DND-41 (cell line): ENCODE data around the gene OGT.

Experiments
- ATAC-seq: fragments of 200-7000 bp; cut with Tn5 transposase; 3 replicates; pipeline ENCODE4 v1.9.1; 2021; ENCODE audit warnings: low read depth; ENCODE audit not compliant: insufficient read depth
- DNase-seq: peaks from one replicate; pipeline ENCODE4 v3.0.0-alpha.2; 2020
- H2AFZ ChIP-seq: 2 replicates; pipeline ENCODE4 v1.6.0; 2012; ENCODE audit warnings: low read depth, low read length
- H3K27ac ChIP-seq: 2 replicates; pipeline ENCODE4 v1.5.1; 2012; ENCODE audit warnings: low read length, inconsistent platforms
- H3K27me3 ChIP-seq: fragments of 200-600 bp; sonication (generic); 2 replicates; pipeline ENCODE4 v1.6.0; 2012; ENCODE audit warnings: low read length, mild to moderate bottlenecking, inconsistent platforms; ENCODE audit not compliant: insufficient read depth, poor library complexity
- H3K36me3 ChIP-seq: 2 replicates; pipeline ENCODE4 v1.5.1; 2012; ENCODE audit warnings: low read length, inconsistent platforms; ENCODE audit not compliant: insufficient read depth
- H3K4me1 ChIP-seq: 2 replicates; pipeline ENCODE4 v1.5.1; 2012; ENCODE audit warnings: mild to moderate bottlenecking, low read length; ENCODE audit not compliant: insufficient read depth
- H3K4me2 ChIP-seq: 2 replicates; pipeline ENCODE4 v1.6.0; 2012; ENCODE audit warnings: mild to moderate bottlenecking, moderate library complexity, low read length, inconsistent platforms; ENCODE audit not compliant: insufficient read depth
- H3K4me3 ChIP-seq, 2 experiments: fragments of 200-600 bp in 1 of 2; shearing (Covaris generic) in 1 of 2; 2 replicates each; pipeline ENCODE4 v1.5.1; 2012 to 2016; ENCODE audit warnings: inconsistent platforms in 2 of 2, low read length in 2 of 2, mild to moderate bottlenecking in 2 of 2, low read depth in 1 of 2, moderate library complexity in 1 of 2
- H3K79me2 ChIP-seq: 2 replicates; pipeline ENCODE4 v1.6.0; 2012; ENCODE audit warnings: low read length, inconsistent platforms; ENCODE audit not compliant: insufficient read depth
- H3K9ac ChIP-seq: 2 replicates; pipeline ENCODE4 v1.6.0; 2012; ENCODE audit warnings: low read depth, mild to moderate bottlenecking, inconsistent platforms, low read length, moderate library complexity
- H3K9me3 ChIP-seq: 2 replicates; pipeline ENCODE4 v1.5.1; 2012; ENCODE audit warnings: low read length, moderate library complexity, mild to moderate bottlenecking, inconsistent platforms; ENCODE audit not compliant: insufficient read depth, severe bottlenecking
- H4K20me1 ChIP-seq: 2 replicates; pipeline ENCODE4 v1.6.0; 2012; ENCODE audit warnings: low read length; ENCODE audit not compliant: insufficient read depth
- CTCF ChIP-seq: IDR thresholded peaks from 2 replicates; pipeline ENCODE4 v1.5.1; 2012; ENCODE audit warnings: borderline replicate concordance, low read length, moderate library complexity, mild to moderate bottlenecking; ENCODE audit not compliant: poor library complexity, severe bottlenecking; ENCODE audit errors: extremely low read depth
- EZH2 ChIP-seq: IDR thresholded peaks from 3 replicates; pipeline ENCODE4 v1.6.1; 2012; ENCODE audit warnings: borderline replicate concordance, low read depth, mild to moderate bottlenecking, moderate library complexity, low read length, inconsistent platforms; ENCODE audit not compliant: severe bottlenecking

OGT gene

GRCh38 chrX:71623714-71624113, 90.8 kb downstream of the OGT start:
- Histone ChIP-seq H3K9ac (no peak overlapping the region), H3K4me3 (no peak overlapping the region), H3K9me3 (no peaks in the 10 kb centered on the region), H3K4me2 (no peak overlapping the region), H3K36me3 (no peaks in the 10 kb centered on the region), H2AFZ (no peak overlapping the region), H3K79me2 (no peaks in the 10 kb centered on the region), H3K27ac (no peak overlapping the region), H3K4me1 (peaks cover 21% of the 10 kb centered on the region), H3K27me3 (no peaks in the 10 kb centered on the region), H4K20me1 (0 out of 2 replicates have a peak, but pooled peaks cover 2% of the 10 kb centered on the region)
- ATAC-seq (no peak), DNase-seq (no peak)
- no peak for TF ChIP-seq CTCF

- no peak for TF ChIP-seq EZH2
- H3K36me3 ChIP-seq = no peaks in the 10 kb centered on the region
- no peak overlapping the region for H3K9ac ChIP-seq
- no peaks in the 10 kb centered on the region for H3K27me3 ChIP-seq
- H3K79me2 ChIP-seq = no peaks in the 10 kb centered on the region
- H3K4me2 ChIP-seq = no peak overlapping the region
- no peak overlapping the region for H3K27ac ChIP-seq
- H4K20me1 ChIP-seq = no peaks in the 10 kb centered on the region
- no peak overlapping the region for H3K4me3 ChIP-seq
- H3K9me3 ChIP-seq = no peaks in the 10 kb centered on the region
- H3K4me1 ChIP-seq = peaks cover 13% of the 10 kb centered on the region
- no peak for DNase-seq
- no peak for ATAC-seq
- H2AFZ ChIP-seq = no peak overlapping the region
Measured at GRCh38 chrX:71625471-71625870, 92.6 kb downstream of the OGT start.
